GM21447 (cell line): ENCODE measurements around the gene GPHB5.

Experiments used
- ATAC-seq: cut with Tn5 transposase; IDR thresholded peaks from one replicate; pipeline ENCODE4 v1.9.1; 2021; ENCODE audit not compliant: unreplicated experiment

The GPHB5 gene

GRCh38 chr14:63267171-63267570 is 51.6 kb downstream of the GPHB5 start:
- no peak for ATAC-seq

DNA sequence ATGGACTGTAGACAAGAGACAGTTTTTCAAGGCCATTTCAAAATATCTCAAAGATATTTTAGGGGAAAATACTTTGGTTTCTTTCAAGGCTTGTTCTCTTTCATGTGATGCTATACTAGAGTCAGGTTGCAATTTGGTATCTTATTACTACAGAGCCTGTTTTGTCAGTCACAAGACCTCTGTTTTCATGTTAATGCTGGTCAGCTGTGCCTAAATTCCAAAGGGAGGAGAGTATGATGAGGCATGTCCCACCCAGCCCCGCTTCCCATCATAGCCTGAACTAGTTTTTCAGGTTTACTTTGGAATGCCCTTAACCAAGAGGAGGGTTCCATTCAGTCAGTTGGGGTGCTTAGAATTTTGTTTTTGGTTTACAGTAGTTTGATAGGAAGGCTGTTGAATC is 52.6 kb downstream of the GPHB5 start:
- no peak for ATAC-seq
